HG03097 (cell line): Measurements from ENCODE around the gene SLC47A2.
A peak's percentile ranks its signal among the peaks of the same experiment; 100 is the strongest.

Source experiments
- ATAC-seq: cut with Tn5 transposase; IDR thresholded peaks from one replicate; pipeline ENCODE4 v1.9.1; 2021; ENCODE audit not compliant: unreplicated experiment, low FRiP score

SLC47A2 gene

GRCh38 chr17:19647697-19648474, 68.5 kb downstream of the SLC47A2 start:
- ATAC-seq, result peak; percentile 10

GRCh38 chr17:19646788-19647696, 69.3 kb downstream of the SLC47A2 start:
- ATAC-seq, result no peak

GRCh38 chr17:19645734-19646201, 70.6 kb downstream of the SLC47A2 start:
- no peak for ATAC-seq

DNA sequence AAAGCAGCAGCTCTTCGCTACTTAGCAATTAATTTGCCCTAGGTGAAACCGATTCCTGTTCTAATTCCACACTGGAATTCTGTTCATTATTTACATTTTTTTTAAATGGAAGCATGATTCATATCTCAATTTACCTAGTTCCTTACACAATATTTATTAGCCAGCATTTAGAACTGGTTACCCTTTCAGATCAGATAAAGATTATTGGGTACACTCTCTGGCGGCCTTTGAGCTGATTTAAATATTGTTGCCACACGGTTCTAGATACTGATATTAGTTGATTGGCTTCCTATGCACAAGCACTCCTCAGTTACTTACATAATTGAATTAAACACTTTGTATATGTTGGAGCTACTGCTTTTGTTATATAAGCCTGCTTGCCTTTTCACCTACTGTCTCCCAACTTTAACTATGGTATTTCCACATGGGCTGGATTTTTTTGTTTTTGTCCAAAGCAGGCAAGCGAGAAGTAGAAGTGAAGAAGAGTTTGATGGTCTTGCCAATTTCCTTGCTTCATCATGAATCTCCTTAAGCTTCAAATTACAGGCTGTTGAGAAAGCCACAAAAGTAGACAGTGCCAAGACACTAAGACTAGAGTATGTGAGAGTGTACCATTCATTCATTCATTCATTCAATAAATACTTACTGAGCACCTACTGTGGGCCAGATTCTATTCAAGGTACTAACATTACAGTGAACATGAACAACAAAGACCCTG, 71.7 kb downstream of the SLC47A2 start:
- ATAC-seq, result no peak

- ATAC-seq, result no peak
These were observed 74.0 kb downstream of the SLC47A2 start for GRCh38 chr17:19642373-19642893.

DNA sequence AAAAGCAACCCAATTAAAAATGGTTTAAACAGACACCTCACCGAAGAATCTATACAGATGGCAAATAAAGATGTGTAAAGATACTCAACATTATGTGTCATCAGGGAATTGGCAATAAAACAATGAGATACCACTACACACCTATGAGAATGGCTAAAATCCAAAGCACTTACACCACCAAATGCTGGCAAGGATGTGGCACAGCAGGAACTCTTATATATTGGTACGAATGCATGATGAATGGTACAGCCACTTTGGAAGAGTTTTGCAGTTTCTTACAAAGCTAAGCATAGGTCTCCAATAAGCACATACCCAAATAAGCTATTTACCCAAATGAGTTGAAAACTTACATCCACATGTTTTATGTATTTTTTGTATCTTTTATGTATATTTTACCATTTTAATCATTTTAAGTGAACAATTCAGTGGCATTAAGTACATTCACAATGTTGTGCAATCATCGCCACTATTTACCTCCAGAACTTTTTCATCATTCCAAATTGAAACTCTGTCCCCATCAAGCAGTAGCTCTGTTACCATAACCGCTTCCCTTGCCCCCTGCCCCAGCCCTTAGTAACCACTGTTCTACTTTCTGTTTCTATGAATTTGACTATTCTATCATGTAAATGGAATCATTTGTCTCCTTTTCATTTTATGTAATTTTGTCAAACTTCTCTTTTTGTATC, 74.6 kb downstream of the SLC47A2 start:
- ATAC-seq, result no peak

- no peak for ATAC-seq
These were observed 84.5 kb downstream of the SLC47A2 start for GRCh38 chr17:19631905-19632304.

DNA sequence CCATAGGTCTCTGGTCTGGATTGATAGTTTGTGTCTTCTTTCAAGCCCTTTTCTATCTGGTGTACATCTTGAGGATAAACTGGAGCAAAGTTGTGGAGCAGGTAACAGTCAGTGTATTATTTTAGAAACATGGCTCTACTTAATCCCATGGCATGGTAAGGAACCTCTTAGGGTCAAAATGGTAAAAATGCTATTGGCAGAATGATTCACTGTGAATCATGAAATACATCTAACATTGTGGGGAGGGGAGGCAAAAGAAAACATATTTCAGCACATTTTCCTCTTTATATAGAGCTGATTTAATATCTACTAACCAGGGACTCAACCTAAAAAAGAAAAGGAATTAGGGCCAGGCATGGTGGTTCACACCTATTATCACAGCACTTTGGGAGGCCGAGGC, 85.7 kb downstream of the SLC47A2 start:
- no peak for ATAC-seq

- ATAC-seq, result no peak
These were observed 86.3 kb downstream of the SLC47A2 start for GRCh38 chr17:19630035-19630434.

DNA sequence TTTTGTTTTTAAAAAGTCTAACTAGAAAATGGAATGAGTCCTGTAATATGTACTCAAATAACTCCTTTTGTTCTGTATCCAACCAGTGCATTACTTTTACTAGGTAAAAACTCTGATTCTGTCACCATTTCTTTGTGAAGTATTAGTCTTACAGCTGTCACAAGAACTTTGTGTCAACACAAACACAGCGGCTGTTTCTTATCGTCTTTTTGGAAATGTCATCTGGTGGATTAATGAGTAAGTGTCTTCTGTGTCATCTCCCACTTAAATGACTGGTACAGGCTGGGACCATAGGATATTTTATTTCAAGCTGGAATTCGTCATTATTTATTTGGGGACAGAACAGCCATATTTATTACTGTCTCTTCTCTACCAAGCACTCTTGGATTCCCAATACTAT, 86.9 kb downstream of the SLC47A2 start:
- ATAC-seq, result no peak
